ENCODE data around the gene PCBP1.
"Not testable (repeated sequence)": the region's sequence is repeated elsewhere in the genome, so short reads cannot be mapped to it uniquely, and the experiment has no call there.

PCBP1 gene

GRCh38 chr2:70103531-70104061 is 16.3 kb downstream of the PCBP1 start:
- Histone ChIP-seq H3K36me3 (ENCODE audit: control insufficient read depth in 4 of 4, insufficient read depth in 4 of 4, low read length in 3 of 4) (no peaks in the 10 kb centered on the region), H3K4me3 (ENCODE audit: control insufficient read depth in 1 of 7, extremely low read depth in 1 of 7, insufficient read depth in 4 of 7, low read depth in 2 of 7, low read length in 6 of 7) (peak overlapping the region in 4 of 7 experiments; percentile 8 to 49 (median 42)), H3K27me3 (replicated peaks in 2 of 5; ENCODE audit: control insufficient read depth in 4 of 5, insufficient read depth in 5 of 5, low read length in 4 of 5) (no peaks in the 10 kb centered on the region), H3K9me3 (ENCODE audit: control extremely low read depth in 1 of 5, control insufficient read depth in 4 of 5, insufficient read depth in 2 of 5, low read depth in 1 of 5, low read length in 4 of 5) (no peaks in the 10 kb centered on the region), H3K27ac (ENCODE audit: insufficient read depth in 1 of 2, low read depth in 1 of 2, low read length in 2 of 2, poor library complexity in 1 of 2, severe bottlenecking in 2 of 2) (peak overlapping the region; percentile 40 to 76), H3K4me1 (ENCODE audit: control extremely low read depth in 1 of 4, control insufficient read depth in 4 of 4, insufficient read depth in 4 of 4, low read length in 3 of 4) (peaks cover 21 to 39% (median 30%) of the 10 kb centered on the region in 4 experiments)
- ChIA-PET CTCF (interaction anchor here (1.2 to 3.1 kb wide), 10 partner anchors 9 to 39 kb away, joined by 3 to 16 read pairs (median 6); no protein-coding TSS in a partner anchor), POLR2A (interaction anchor here (0.9 to 1.8 kb wide), 3 partner anchors 8 to 189 kb away, joined by 3 to 5 read pairs (median 4); partner anchors contain the start of gene MXD1)
- DNase-seq, result peak in 2 of 3 donors; percentile 64 to 73
- 84% methylated on average over 5 of the region's 5 CpGs for WGBS (ENCODE audit: insufficient coverage)

- 14% methylated on average over 6 of the region's 11 CpGs for WGBS (ENCODE audit: insufficient coverage)
- Histone ChIP-seq H3K4me3 (ENCODE audit: control insufficient read depth in 1 of 7, extremely low read depth in 1 of 7, insufficient read depth in 4 of 7, low read depth in 2 of 7, low read length in 6 of 7) (peak overlapping the region in 5 of 7 experiments; percentile 32 to 49 (median 46)), H3K27me3 (replicated peaks in 2 of 5; ENCODE audit: control insufficient read depth in 4 of 5, insufficient read depth in 5 of 5, low read length in 4 of 5) (no peaks in the 10 kb centered on the region), H3K27ac (ENCODE audit: insufficient read depth in 1 of 2, low read depth in 1 of 2, low read length in 2 of 2, poor library complexity in 1 of 2, severe bottlenecking in 2 of 2) (peak overlapping the region; percentile 46 to 76), H3K4me1 (ENCODE audit: control extremely low read depth in 1 of 4, control insufficient read depth in 4 of 4, insufficient read depth in 4 of 4, low read length in 3 of 4) (peaks cover 21 to 45% (median 33%) of the 10 kb centered on the region in 4 experiments), H3K36me3 (ENCODE audit: control insufficient read depth in 4 of 4, insufficient read depth in 4 of 4, low read length in 3 of 4) (no peaks in the 10 kb centered on the region), H3K9me3 (ENCODE audit: control extremely low read depth in 1 of 5, control insufficient read depth in 4 of 5, insufficient read depth in 2 of 5, low read depth in 1 of 5, low read length in 4 of 5) (no peaks in the 10 kb centered on the region)
- CTCF ChIA-PET, result interaction anchor here (0.6 to 3.1 kb wide), 12 partner anchors 9 to 192 kb away, joined by 3 to 16 read pairs (median 6); no protein-coding TSS in a partner anchor
- DNase-seq, result peak; percentile 72 to 81 (median 76)
- POLR2A ChIA-PET, result interaction anchor here (0.6 to 1.8 kb wide), 7 partner anchors 9 to 535 kb away, joined by 3 to 6 read pairs (median 5); partner anchors contain the start of genes MXD1 and PCBP1
These were observed 17.2 kb downstream of the PCBP1 start for GRCh38 chr2:70104231-70105111.

GRCh38 chr2:70106138-70106537 is 18.9 kb downstream of the PCBP1 start:
- DNase-seq; H3K4me3 ChIP-seq (ENCODE audit: control insufficient read depth in 1 of 7, extremely low read depth in 1 of 7, insufficient read depth in 4 of 7, low read depth in 2 of 7, low read length in 6 of 7); POLR2A ChIA-PET; H3K9me3 ChIP-seq (ENCODE audit: control extremely low read depth in 1 of 5, control insufficient read depth in 4 of 5, insufficient read depth in 2 of 5, low read depth in 1 of 5, low read length in 4 of 5); H3K27ac ChIP-seq (ENCODE audit: insufficient read depth in 1 of 2, low read depth in 1 of 2, low read length in 2 of 2, poor library complexity in 1 of 2, severe bottlenecking in 2 of 2); H3K36me3 ChIP-seq (ENCODE audit: control insufficient read depth in 4 of 4, insufficient read depth in 4 of 4, low read length in 3 of 4); H3K27me3 ChIP-seq (replicated peaks in 2 of 5; ENCODE audit: control insufficient read depth in 4 of 5, insufficient read depth in 5 of 5, low read length in 4 of 5): not testable (repeated sequence)
- peaks cover 21 to 49% (median 33%) of the 10 kb centered on the region in 4 experiments for H3K4me1 ChIP-seq (ENCODE audit: control extremely low read depth in 1 of 4, control insufficient read depth in 4 of 4, insufficient read depth in 4 of 4, low read length in 3 of 4)
- WGBS (ENCODE audit: insufficient coverage), result 100% methylated on average over 2 of the region's 8 CpGs
- CTCF ChIA-PET, result interaction anchor here (1.0 to 2.8 kb wide), 5 partner anchors 9 to 37 kb away, joined by 3 to 8 read pairs (median 4); no protein-coding TSS in a partner anchor

- H3K36me3 ChIP-seq (ENCODE audit: control insufficient read depth in 4 of 4, insufficient read depth in 4 of 4, low read length in 3 of 4); H3K4me3 ChIP-seq (ENCODE audit: control insufficient read depth in 1 of 7, extremely low read depth in 1 of 7, insufficient read depth in 4 of 7, low read depth in 2 of 7, low read length in 6 of 7); POLR2A ChIA-PET; H3K9me3 ChIP-seq (ENCODE audit: control extremely low read depth in 1 of 5, control insufficient read depth in 4 of 5, insufficient read depth in 2 of 5, low read depth in 1 of 5, low read length in 4 of 5); DNase-seq; H3K27ac ChIP-seq (ENCODE audit: insufficient read depth in 1 of 2, low read depth in 1 of 2, low read length in 2 of 2, poor library complexity in 1 of 2, severe bottlenecking in 2 of 2); H3K27me3 ChIP-seq (replicated peaks in 2 of 5; ENCODE audit: control insufficient read depth in 4 of 5, insufficient read depth in 5 of 5, low read length in 4 of 5): not testable (repeated sequence)
- WGBS (ENCODE audit: insufficient coverage), result 100% methylated on average over 1 of the region's 5 CpGs
- H3K4me1 ChIP-seq (ENCODE audit: control extremely low read depth in 1 of 4, control insufficient read depth in 4 of 4, insufficient read depth in 4 of 4, low read length in 3 of 4), result peaks cover 0 to 37% (median 13%) of the 10 kb centered on the region in 4 experiments
- CTCF ChIA-PET, result interaction anchor here (1.8 kb wide), 1 partner anchor 14 kb away, joined by 10 read pairs; no protein-coding TSS in a partner anchor
These were observed 23.1 kb downstream of the PCBP1 start for GRCh38 chr2:70110397-70110796.

- Histone ChIP-seq H3K36me3 (ENCODE audit: control insufficient read depth in 4 of 4, insufficient read depth in 4 of 4, low read length in 3 of 4) (no peaks in the 10 kb centered on the region), H3K9me3 (ENCODE audit: control extremely low read depth in 1 of 5, control insufficient read depth in 4 of 5, insufficient read depth in 2 of 5, low read depth in 1 of 5, low read length in 4 of 5) (no peaks in the 10 kb centered on the region), H3K4me3 (ENCODE audit: control insufficient read depth in 1 of 7, extremely low read depth in 1 of 7, insufficient read depth in 4 of 7, low read depth in 2 of 7, low read length in 6 of 7) (no peak overlapping the region), H3K27me3 (replicated peaks in 2 of 5; ENCODE audit: control insufficient read depth in 4 of 5, insufficient read depth in 5 of 5, low read length in 4 of 5) (no peaks in the 10 kb centered on the region), H3K4me1 (ENCODE audit: control extremely low read depth in 1 of 4, control insufficient read depth in 4 of 4, insufficient read depth in 4 of 4, low read length in 3 of 4) (peaks cover 3 to 48% (median 14%) of the 10 kb centered on the region in 4 experiments), H3K27ac (ENCODE audit: insufficient read depth in 1 of 2, low read depth in 1 of 2, low read length in 2 of 2, poor library complexity in 1 of 2, severe bottlenecking in 2 of 2) (no peak overlapping the region)
- ChIA-PET POLR2A (no interaction called here), CTCF (interaction anchor here (1.2 to 2.1 kb wide), 2 partner anchors 13 to 21 kb away, joined by 3 to 6 read pairs; no protein-coding TSS in a partner anchor)
- 95% methylated on average over 3 of the region's 7 CpGs for WGBS (ENCODE audit: insufficient coverage)
- no peak for DNase-seq
These were observed 24.7 kb downstream of the PCBP1 start for GRCh38 chr2:70111752-70112591.

GRCh38 chr2:70113359-70114070 is 26.2 kb downstream of the PCBP1 start:
- no peaks in the 10 kb centered on the region for H3K9me3 ChIP-seq (ENCODE audit: control extremely low read depth in 1 of 5, control insufficient read depth in 4 of 5, insufficient read depth in 2 of 5, low read depth in 1 of 5, low read length in 4 of 5)
- DNase-seq, result no peak
- H3K27me3 ChIP-seq (replicated peaks in 2 of 5; ENCODE audit: control insufficient read depth in 4 of 5, insufficient read depth in 5 of 5, low read length in 4 of 5), result no peaks in the 10 kb centered on the region
- no peak overlapping the region for H3K4me3 ChIP-seq (ENCODE audit: control insufficient read depth in 1 of 7, extremely low read depth in 1 of 7, insufficient read depth in 4 of 7, low read depth in 2 of 7, low read length in 6 of 7)
- WGBS (ENCODE audit: insufficient coverage), result 89% methylated on average over 3 of the region's 4 CpGs
- no peak overlapping the region for H3K27ac ChIP-seq (ENCODE audit: insufficient read depth in 1 of 2, low read depth in 1 of 2, low read length in 2 of 2, poor library complexity in 1 of 2, severe bottlenecking in 2 of 2)
- no peaks in the 10 kb centered on the region for H3K36me3 ChIP-seq (ENCODE audit: control insufficient read depth in 4 of 4, insufficient read depth in 4 of 4, low read length in 3 of 4)
- CTCF ChIA-PET, result interaction anchor here (0.7 to 2.4 kb wide), 5 partner anchors 8 to 26 kb away, joined by 3 to 10 read pairs (median 5); no protein-coding TSS in a partner anchor
- POLR2A ChIA-PET, result interaction anchor here (0.6 kb wide), 1 partner anchor 139 kb away, joined by 4 read pairs; no protein-coding TSS in a partner anchor
- H3K4me1 ChIP-seq (ENCODE audit: control extremely low read depth in 1 of 4, control insufficient read depth in 4 of 4, insufficient read depth in 4 of 4, low read length in 3 of 4), result peaks cover 3 to 44% (median 9%) of the 10 kb centered on the region in 4 experiments

All from common myeloid progenitor, CD34-positive (primary cell).